C4-2B (cell line): ENCODE measurements around the gene SLC35D2.
"Not testable (repeated sequence)": the region's sequence is repeated elsewhere in the genome, so short reads cannot be mapped to it uniquely, and the experiment has no call there.

Experiments used
- H3K27ac ChIP-seq: fragments of 450-650 bp; 2 replicates; pipeline ENCODE4 v1.5.1; 2017
- ZFX ChIP-seq: fragments of 450-650 bp; IDR thresholded peaks from 2 replicates; pipeline ENCODE4 v1.6.1; 2017
- TF ChIP-seq, protein P1 (sequence below): fragments of 450-650 bp; conservative IDR thresholded peaks from 2 replicates; pipeline ENCODE4 v1.5.1; 2017; ENCODE audit warnings: mild to moderate bottlenecking

The SLC35D2 gene

DNA sequence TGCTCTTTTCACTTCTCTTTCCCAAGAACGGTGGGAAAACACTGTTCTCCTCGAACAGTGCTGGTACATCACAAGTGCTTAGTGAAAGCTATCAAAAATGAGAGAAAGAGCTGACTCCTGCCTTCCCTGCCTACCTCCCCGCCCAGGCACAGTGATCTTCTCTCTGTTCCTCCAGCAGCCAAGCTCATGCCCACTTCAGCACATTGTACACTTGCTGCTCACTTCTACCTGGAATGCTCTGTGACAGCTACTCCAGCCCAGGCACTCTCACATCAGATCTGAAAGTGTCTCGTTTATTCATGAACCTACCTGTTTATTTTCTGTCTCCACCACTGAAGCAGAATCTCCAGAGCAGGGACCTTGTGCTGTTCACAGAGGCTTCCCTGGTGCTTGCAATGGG lies 1.8 kb downstream of the SLC35D2 start:
- H3K27ac ChIP-seq = no peak overlapping the region
- TF ChIP-seq ZFX = no peak
- TF ChIP-seq, protein P1, sequence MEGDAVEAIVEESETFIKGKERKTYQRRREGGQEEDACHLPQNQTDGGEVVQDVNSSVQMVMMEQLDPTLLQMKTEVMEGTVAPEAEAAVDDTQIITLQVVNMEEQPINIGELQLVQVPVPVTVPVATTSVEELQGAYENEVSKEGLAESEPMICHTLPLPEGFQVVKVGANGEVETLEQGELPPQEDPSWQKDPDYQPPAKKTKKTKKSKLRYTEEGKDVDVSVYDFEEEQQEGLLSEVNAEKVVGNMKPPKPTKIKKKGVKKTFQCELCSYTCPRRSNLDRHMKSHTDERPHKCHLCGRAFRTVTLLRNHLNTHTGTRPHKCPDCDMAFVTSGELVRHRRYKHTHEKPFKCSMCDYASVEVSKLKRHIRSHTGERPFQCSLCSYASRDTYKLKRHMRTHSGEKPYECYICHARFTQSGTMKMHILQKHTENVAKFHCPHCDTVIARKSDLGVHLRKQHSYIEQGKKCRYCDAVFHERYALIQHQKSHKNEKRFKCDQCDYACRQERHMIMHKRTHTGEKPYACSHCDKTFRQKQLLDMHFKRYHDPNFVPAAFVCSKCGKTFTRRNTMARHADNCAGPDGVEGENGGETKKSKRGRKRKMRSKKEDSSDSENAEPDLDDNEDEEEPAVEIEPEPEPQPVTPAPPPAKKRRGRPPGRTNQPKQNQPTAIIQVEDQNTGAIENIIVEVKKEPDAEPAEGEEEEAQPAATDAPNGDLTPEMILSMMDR = no peak

DNA sequence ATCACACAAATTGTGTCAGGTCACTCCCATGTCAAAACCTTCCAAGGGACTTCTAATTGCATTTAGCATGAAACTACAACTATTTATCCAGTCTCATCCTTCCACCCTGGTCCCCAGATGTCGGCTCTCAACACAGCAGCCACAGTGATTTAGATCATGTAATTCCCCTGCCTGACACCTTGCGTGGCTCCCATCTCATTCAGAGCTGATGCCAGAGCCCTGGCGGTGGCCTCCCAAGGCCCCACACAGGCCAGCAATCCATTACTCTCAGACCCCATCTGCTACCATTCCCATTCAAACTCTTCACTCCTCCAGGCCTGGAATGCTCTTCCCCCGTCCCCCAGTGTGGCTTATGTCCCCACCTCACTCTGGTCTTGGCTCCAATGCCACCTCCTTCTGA lies 2.4 kb downstream of the SLC35D2 start:
- TF ChIP-seq, protein P1 = no peak
- TF ChIP-seq ZFX = no peak

DNA sequence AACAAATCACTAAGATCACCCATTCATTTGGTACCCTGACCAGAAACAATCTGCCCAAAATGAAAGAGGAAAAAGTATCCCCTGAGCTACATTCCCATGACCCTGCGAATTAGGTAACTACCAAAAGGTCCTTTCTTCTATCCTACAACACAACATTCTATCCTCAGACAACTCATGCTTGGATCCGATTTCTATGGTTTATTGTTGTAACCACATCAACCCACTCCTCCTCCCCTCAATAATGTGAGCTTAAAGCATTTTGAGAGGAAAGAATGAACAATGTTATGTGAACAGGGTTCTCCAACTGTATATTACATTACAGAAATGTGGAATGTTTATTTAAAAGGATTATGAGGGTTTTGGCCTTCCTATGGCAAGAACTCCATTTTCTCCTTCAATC lies 4.0 kb downstream of the SLC35D2 start:
- no peak overlapping the region for H3K27ac ChIP-seq
- no peak for TF ChIP-seq ZFX
- TF ChIP-seq, protein P1 = no peak

More for the DNA sequence above, 2.4 kb downstream of the SLC35D2 start:
- H3K27ac ChIP-seq = no peak overlapping the region

DNA sequence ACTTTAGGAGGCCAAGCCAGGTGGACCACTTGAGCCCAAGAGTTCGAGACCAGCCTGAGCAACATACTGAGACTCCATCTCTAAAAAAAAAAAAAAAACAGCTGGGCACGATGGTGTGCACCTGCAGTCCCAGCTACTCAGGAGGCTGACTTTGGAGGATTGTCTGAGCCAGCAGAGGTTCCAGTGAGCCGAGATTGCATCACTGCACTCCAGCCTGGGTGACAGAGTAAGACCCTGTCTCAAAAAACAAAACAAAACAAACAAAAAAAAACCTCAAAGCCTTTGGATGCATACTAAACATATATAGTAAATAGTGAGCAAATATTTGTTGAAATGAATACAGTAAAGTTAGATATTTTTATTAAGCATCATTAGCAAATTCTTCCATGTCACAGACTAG lies 5.3 kb downstream of the SLC35D2 start:
- TF ChIP-seq, protein P1 = no peak
- no peak for TF ChIP-seq ZFX
- no peak overlapping the region for H3K27ac ChIP-seq

DNA sequence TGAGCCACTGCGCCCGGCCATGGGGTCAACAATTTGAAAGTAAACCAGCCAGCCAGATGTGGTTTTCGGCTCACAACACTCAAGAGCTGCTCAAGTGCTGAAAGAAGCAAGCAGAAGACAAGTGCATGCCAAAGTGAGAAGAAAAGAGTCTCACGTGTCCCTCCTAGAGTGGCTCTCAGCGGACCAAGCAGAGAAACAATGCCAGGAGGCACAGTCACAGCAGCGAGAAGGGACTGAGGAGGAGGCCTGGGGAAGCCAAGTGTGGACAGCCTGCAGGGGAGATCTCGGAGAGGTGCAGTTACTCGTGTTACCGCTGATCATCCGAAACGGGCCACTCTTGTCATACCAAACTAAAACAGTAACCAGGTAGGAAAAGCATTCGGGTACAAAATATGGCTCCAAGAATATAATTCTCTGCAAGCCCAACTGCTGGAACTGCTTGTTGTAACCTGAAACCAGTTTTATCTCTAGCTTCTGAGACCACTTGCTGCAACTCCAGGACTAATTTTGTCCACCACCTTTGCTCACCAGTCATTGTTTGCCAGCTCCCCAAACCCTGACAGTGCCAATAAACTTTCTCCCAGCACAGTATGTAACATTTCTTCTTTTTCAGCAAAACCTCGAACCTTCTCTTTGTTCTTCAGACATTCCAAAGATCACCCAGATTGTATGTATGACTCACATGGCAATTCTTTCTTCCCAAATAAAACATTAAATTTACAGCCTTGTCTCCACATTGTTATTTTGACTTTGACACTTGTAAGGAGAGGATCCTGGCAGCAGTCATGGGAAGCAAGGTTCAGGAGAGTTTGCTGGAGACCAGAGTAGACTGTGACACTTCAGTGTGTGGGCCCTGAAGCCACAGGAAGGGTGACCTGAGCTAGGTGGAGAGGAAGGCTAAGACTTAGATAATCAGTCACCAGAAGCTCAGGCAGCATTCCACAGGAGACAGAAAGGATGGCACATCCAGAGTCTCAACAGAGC lies 6.3 kb downstream of the SLC35D2 start:
- no peak overlapping the region for H3K27ac ChIP-seq
- TF ChIP-seq, protein P1 = no peak
- no peak for TF ChIP-seq ZFX

DNA sequence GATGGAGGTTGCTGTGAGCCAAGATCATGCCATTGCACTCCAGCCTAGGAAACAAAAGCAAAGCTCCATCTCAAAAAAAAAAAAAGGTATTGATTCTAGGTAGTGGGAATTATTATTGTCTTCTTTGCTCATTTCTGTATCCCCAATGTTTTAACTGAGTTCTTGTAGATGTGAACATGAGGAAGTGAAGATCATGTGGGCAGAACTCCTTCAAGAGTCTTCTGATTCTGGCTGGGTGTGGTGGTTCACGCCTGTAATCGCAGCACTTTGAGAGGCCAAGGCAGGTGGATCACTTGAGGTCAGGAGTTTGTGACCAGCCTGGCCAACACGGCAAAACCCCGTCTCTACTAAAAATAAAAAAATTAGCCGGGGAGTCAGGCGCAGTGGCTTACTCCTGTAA lies 8.0 kb downstream of the SLC35D2 start:
- H3K27ac ChIP-seq = not testable (repeated sequence)

DNA sequence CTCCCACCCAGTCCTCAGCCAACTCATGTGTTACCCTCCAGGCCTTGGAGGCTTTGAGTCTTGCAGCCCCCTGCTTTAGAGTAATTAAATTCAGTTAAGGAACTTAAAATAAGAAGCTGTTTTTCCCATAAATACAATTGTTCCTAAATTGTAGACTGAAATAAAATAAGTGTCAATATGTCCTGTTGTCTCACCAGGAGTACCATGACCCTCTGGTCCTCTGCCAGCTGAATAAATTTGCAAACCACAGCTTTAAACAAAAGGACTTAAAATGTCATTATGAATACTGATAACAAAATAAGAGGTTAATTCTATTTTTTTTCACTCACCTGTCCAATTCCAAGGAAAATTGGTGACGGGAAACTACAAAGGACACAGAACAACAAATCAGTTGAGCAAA lies 15.6 kb downstream of the SLC35D2 start:
- H3K27ac ChIP-seq = no peak overlapping the region
- TF ChIP-seq, protein P1 = no peak
- no peak for TF ChIP-seq ZFX
